Neural crest cell (in vitro differentiated cells): ENCODE results near the gene RNF20. TPM values are rescaled to one million over a fixed set of nuclear protein-coding genes. Genes with fewer than 3 reads are reported as not detected.

Source experiments
- DNase-seq: peaks from one replicate; pipeline ENCODE4 v3.0.0; 2021; ENCODE audit warnings: low read depth, mixed read lengths, low spot score
- H3K27ac Mint-ChIP-seq: one replicate; pipeline ENCODE4 v1.8.0; 2021; ENCODE audit warnings: mild to moderate bottlenecking, mixed read lengths; ENCODE audit not compliant: unreplicated experiment
- H3K27me3 Mint-ChIP-seq: 2 replicates; pipeline ENCODE4 v1.8.0; 2021; ENCODE audit warnings: low read depth, mild to moderate bottlenecking, mixed read lengths
- H3K36me3 Mint-ChIP-seq: 2 replicates; pipeline ENCODE4 v1.8.0; 2021; ENCODE audit warnings: low read depth, mild to moderate bottlenecking, mixed read lengths
- H3K4me1 Mint-ChIP-seq: 2 replicates; pipeline ENCODE4 v1.8.0; 2021; ENCODE audit warnings: mixed read lengths
- H3K4me3 Mint-ChIP-seq: one replicate; pipeline ENCODE4 v1.8.0; 2021; ENCODE audit warnings: mild to moderate bottlenecking, mixed read lengths
- H3K9me3 Mint-ChIP-seq: 2 replicates; pipeline ENCODE4 v1.8.0; 2021; ENCODE audit warnings: mixed read lengths
- total RNA-seq: library from RNA; stranded (reverse); gene quantifications from 2 replicates; pipeline ENCODE4 v1.2.1, GENCODE V29; 2021
- TF ChIP-seq, protein P1 (sequence below): fragments of 200-600 bp; sonication (generic); conservative IDR thresholded peaks from 2 replicates; pipeline ENCODE4 v1.5.0; 2021; ENCODE audit warnings: antibody characterized with exemption, mild to moderate bottlenecking

Gene RNF20
- total RNA-seq, 1 donor from 2014 or later = 66.6 TPM

GRCh38 chr9:101562966-101563365, 29.3 kb downstream of the RNF20 start:
- H3K27me3 Mint-ChIP-seq = no peaks in the 10 kb centered on the region

DNA sequence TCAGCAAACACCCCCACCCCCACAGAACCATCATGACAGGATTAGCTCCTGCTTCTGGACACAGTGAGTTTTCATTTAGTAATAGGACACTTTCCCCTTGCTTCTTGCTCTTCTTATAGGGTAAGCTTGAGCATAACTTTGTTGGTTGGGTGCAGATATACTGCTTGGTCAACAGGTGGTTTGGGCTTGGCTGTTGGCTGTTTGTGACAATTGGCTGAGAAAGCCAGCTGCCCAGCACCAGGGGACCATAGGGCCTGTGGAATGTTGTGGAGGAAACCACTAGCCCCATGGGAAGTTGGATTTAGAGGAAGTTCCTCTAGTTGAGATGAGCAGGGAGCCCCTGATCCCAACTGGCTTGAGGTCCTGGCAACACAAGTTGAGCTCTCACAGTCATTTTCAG, 30.6 kb downstream of the RNF20 start:
- TF ChIP-seq, protein P1, sequence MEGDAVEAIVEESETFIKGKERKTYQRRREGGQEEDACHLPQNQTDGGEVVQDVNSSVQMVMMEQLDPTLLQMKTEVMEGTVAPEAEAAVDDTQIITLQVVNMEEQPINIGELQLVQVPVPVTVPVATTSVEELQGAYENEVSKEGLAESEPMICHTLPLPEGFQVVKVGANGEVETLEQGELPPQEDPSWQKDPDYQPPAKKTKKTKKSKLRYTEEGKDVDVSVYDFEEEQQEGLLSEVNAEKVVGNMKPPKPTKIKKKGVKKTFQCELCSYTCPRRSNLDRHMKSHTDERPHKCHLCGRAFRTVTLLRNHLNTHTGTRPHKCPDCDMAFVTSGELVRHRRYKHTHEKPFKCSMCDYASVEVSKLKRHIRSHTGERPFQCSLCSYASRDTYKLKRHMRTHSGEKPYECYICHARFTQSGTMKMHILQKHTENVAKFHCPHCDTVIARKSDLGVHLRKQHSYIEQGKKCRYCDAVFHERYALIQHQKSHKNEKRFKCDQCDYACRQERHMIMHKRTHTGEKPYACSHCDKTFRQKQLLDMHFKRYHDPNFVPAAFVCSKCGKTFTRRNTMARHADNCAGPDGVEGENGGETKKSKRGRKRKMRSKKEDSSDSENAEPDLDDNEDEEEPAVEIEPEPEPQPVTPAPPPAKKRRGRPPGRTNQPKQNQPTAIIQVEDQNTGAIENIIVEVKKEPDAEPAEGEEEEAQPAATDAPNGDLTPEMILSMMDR = no peak
- Mint-ChIP-seq H3K9me3 (peaks cover 1% of the 10 kb centered on the region), H3K27me3 (no peaks in the 10 kb centered on the region), H3K4me1 (no peaks in the 10 kb centered on the region), H3K4me3 (no peak overlapping the region), H3K36me3 (peaks cover 51% of the 10 kb centered on the region), H3K27ac (no peak overlapping the region)
- DNase-seq = no peak

More at GRCh38 chr9:101562966-101563365, 29.3 kb downstream of the RNF20 start:
- H3K36me3 Mint-ChIP-seq = peaks cover 61% of the 10 kb centered on the region
- DNase-seq = no peak
- no peak overlapping the region for H3K4me3 Mint-ChIP-seq
- H3K27ac Mint-ChIP-seq = no peak overlapping the region
- no peaks in the 10 kb centered on the region for H3K4me1 Mint-ChIP-seq
- TF ChIP-seq, protein P1 = no peak
- peaks cover 14% of the 10 kb centered on the region for H3K9me3 Mint-ChIP-seq

DNA sequence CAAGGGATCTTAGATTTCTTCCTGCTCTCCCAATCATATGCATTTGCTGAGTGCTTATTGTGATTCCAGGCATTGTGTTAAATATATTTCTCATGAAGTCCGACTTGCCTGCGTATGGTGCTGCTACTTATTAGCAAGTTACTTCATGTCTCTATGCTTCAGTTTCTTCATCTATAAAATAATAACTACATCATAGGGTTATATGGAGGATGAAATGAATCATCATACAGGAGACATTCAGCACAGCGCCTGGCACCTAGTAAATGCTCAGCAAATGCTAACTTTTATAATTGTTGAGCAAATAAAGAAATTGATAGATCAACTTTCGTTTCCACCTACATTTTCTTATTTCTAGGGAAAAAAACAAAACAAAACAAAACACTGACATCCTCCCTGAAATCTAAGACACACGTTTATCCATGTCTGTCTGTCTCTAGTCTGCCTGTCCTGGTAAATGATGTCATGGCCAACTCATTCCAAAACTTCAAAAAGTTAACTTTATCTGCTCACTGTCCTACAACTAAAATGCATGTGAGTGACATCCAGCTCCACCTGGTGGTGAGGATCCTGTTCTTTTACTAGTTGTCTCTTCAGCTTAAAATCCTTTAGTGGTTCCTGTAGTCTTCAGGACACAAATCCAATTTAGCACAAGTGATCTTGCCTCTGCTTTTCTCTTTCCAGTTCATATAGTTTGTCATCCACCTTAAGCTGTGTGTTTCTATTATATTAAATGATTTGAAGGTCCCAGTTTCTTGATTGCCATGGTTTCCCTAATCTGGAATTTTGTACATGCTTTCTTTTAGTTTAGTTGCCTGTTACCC, 33.5 kb downstream of the RNF20 start:
- TF ChIP-seq, protein P1 = peak; percentile 61
- H3K9me3 Mint-ChIP-seq = no peaks in the 10 kb centered on the region
- no peak for DNase-seq
- no peak overlapping the region for H3K4me3 Mint-ChIP-seq
- H3K27me3 Mint-ChIP-seq = no peaks in the 10 kb centered on the region
- H3K27ac Mint-ChIP-seq = no peak overlapping the region
- H3K36me3 Mint-ChIP-seq = peaks cover 27% of the 10 kb centered on the region
- H3K4me1 Mint-ChIP-seq = no peaks in the 10 kb centered on the region

DNA sequence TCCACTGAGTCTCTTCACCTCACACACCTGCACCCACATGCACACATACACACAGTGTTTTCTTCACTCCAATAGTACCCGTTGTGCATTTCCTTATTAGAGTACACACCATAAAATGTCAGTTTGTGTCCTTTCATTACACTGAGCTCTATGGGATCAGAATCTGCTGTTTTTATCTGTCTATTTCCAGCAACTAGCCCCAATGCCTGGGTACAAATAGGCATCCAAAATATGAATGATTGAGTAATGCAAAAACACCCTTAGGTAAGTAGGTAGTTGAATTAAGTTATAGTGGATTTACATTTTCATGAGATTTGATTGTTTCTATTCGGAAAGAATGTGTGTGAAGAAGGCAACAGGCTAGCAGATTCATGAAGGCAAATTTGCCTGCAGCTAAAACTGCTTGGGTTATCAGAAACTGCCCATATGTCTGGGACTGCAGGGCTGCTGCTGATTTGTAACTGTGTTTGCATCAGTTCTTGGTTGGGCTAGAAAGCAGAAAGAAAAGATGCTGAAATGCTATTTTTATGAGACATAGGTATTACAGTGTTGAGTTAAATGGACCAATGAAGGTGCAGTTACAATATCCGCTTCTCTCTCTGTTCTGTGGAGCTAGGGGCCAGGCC, 34.2 kb downstream of the RNF20 start:
- H3K27ac Mint-ChIP-seq = no peak overlapping the region
- H3K9me3 Mint-ChIP-seq = no peaks in the 10 kb centered on the region
- H3K27me3 Mint-ChIP-seq = no peaks in the 10 kb centered on the region
- TF ChIP-seq, protein P1 = no peak
- no peak for DNase-seq
- H3K36me3 Mint-ChIP-seq = peaks cover 22% of the 10 kb centered on the region
- H3K4me3 Mint-ChIP-seq = no peak overlapping the region
- H3K4me1 Mint-ChIP-seq = no peaks in the 10 kb centered on the region

GRCh38 chr9:101569741-101570501, 36.3 kb downstream of the RNF20 start:
- TF ChIP-seq, protein P1 = no peak
- Mint-ChIP-seq H3K4me1 (no peaks in the 10 kb centered on the region), H3K36me3 (peaks cover 13% of the 10 kb centered on the region), H3K27ac (no peak overlapping the region), H3K4me3 (no peak overlapping the region), H3K9me3 (no peaks in the 10 kb centered on the region), H3K27me3 (no peaks in the 10 kb centered on the region)
- DNase-seq = no peak
